Thoracic aorta (tissue), 2 donors: Measurements from ENCODE around the gene BCL3. TPM values are rescaled to one million over a fixed set of nuclear protein-coding genes. Genes with fewer than 3 reads are reported as not detected.
A peak's percentile ranks its signal among the peaks of the same experiment; 100 is the strongest.

Source experiments
- ATAC-seq: fragments of 150-250 bp; one replicate; pipeline ENCODE4 v1.8.0; 2017; ENCODE audit warnings: low read depth; ENCODE audit not compliant: insufficient number of reproducible peaks, low FRiP score
- DNase-seq: peaks from one replicate; pipeline ENCODE4 v3.0.0-alpha.2; 2020; ENCODE audit warnings: low spot score
- H3K27ac ChIP-seq, 2 donors: fragments of 200-600 bp; sonication (generic); 1 replicate in 1 of 2; 2 replicates in 1 of 2; pipeline ENCODE4 v1.5.1; 2016; ENCODE audit warnings: mild to moderate bottlenecking in 2 of 2, moderate library complexity in 2 of 2
- H3K27me3 ChIP-seq: fragments of 200-600 bp; sonication (generic); replicated peaks from 2 replicates; pipeline ENCODE4 v1.6.0; 2016; ENCODE audit warnings: mild to moderate bottlenecking; ENCODE audit not compliant: insufficient read depth
- H3K36me3 ChIP-seq: fragments of 200-600 bp; sonication (generic); one replicate; pipeline ENCODE4 v1.5.1; 2016
- H3K4me1 ChIP-seq, 2 donors: fragments of 200-600 bp; sonication (generic); 1 replicate in 1 of 2; 2 replicates in 1 of 2; pipeline versions ENCODE4 v1.5.1 to v1.6.0; 2016; ENCODE audit warnings: low read depth in 2 of 2, mild to moderate bottlenecking in 1 of 2; ENCODE audit not compliant: control insufficient read depth in 1 of 2
- H3K4me3 ChIP-seq: fragments of 200-600 bp; sonication (generic); 2 replicates; pipeline ENCODE4 v1.5.1; 2016; ENCODE audit warnings: mild to moderate bottlenecking
- H3K9me3 ChIP-seq: fragments of 200-600 bp; sonication (generic); 2 replicates; pipeline ENCODE4 v1.5.1; 2016
- total RNA-seq, 2 donors: library from RNA; depleted of rRNA; stranded (reverse); fragments of >200 nt; gene quantifications; one replicate each; pipeline versions ENCODE4 v1.1.0 to v1.2.3, GENCODE V29; 2016
- TF ChIP-seq, protein P1 (sequence below): fragments of 200-600 bp; sonication (generic); IDR thresholded peaks from one replicate; pipeline ENCODE4 v1.5.1; 2019; ENCODE audit warnings: antibody characterized with exemption

The BCL3 gene
- total RNA-seq, 2 donors from 2014 or later = 43.1 to 77.9 TPM

DNA sequence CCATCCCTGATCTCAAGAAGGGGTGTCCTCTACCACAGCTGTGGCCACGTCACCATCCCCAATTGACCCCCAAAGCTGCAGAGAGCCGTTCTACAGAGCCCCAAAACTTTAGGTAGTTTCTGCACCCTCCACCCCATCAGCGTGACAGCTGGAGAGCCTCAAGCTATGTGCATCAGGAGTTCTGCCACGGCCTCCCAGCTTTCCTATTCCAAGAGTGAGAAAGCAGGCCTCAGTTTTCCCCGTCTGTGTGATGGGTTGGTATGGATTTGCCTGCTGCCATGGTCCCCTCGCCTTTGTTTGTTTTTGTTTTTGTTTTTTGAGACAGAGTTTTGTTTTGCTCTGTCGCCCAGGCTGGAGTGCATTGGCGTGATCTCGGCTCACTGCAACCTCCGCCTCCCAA is 1.5 kb downstream of the BCL3 start:
- TF ChIP-seq, protein P1, sequence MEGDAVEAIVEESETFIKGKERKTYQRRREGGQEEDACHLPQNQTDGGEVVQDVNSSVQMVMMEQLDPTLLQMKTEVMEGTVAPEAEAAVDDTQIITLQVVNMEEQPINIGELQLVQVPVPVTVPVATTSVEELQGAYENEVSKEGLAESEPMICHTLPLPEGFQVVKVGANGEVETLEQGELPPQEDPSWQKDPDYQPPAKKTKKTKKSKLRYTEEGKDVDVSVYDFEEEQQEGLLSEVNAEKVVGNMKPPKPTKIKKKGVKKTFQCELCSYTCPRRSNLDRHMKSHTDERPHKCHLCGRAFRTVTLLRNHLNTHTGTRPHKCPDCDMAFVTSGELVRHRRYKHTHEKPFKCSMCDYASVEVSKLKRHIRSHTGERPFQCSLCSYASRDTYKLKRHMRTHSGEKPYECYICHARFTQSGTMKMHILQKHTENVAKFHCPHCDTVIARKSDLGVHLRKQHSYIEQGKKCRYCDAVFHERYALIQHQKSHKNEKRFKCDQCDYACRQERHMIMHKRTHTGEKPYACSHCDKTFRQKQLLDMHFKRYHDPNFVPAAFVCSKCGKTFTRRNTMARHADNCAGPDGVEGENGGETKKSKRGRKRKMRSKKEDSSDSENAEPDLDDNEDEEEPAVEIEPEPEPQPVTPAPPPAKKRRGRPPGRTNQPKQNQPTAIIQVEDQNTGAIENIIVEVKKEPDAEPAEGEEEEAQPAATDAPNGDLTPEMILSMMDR = no peak
- no peaks in the 10 kb centered on the region for H3K27me3 ChIP-seq
- peak overlapping the region; percentile 91 for H3K4me3 ChIP-seq
- H3K9me3 ChIP-seq = no peaks in the 10 kb centered on the region
- peaks cover 46 to 74% of the 10 kb centered on the region in 2 donors for H3K4me1 ChIP-seq
- peak overlapping the region in 1 of 2 donors; percentile 92 for H3K27ac ChIP-seq
- no peak for DNase-seq
- no peak for ATAC-seq
- H3K36me3 ChIP-seq = peaks cover 3% of the 10 kb centered on the region

DNA sequence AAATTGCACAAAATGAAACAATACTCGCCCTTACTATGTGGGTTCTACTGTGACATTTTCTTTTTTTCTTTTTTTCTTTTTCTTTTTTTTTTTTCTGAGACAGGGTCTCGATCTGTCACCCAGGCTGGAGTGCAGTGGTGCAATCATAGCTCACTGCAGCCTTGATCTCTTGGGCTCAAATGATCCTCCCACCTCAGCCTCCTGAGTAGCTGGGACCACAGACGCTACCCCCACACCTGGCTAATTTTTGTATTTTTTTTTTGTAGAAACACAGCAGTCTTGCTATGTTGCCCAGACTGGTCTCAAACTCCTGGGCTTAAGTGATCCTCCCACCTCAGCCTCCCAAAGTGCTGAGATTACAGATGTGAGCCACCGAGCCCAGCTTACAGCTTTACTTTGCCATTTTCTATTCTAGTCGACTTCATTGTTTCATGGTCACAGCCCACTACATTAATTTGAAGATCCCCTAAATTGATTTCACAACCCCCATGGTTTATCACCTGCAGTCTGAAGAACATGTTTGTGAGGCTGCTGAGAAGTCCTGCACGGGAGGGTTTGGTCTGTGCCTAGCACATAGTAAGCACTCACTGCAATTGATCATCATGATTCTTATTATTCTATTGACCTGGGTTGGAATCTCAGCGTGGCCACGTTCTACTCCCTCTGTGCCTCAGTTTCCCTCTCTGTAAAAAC is 3.8 kb downstream of the BCL3 start:
- H3K27me3 ChIP-seq = no peaks in the 10 kb centered on the region
- no peaks in the 10 kb centered on the region for H3K9me3 ChIP-seq
- H3K4me3 ChIP-seq = peak overlapping the region; percentile 82
- DNase-seq (no peak), ATAC-seq (no peak)
- H3K4me1 ChIP-seq = peaks cover 53 to 76% of the 10 kb centered on the region in 2 donors
- peak overlapping the region in 1 of 2 donors; percentile 92 for H3K27ac ChIP-seq
- TF ChIP-seq, protein P1 = no peak
- H3K36me3 ChIP-seq = peaks cover 3% of the 10 kb centered on the region

DNA sequence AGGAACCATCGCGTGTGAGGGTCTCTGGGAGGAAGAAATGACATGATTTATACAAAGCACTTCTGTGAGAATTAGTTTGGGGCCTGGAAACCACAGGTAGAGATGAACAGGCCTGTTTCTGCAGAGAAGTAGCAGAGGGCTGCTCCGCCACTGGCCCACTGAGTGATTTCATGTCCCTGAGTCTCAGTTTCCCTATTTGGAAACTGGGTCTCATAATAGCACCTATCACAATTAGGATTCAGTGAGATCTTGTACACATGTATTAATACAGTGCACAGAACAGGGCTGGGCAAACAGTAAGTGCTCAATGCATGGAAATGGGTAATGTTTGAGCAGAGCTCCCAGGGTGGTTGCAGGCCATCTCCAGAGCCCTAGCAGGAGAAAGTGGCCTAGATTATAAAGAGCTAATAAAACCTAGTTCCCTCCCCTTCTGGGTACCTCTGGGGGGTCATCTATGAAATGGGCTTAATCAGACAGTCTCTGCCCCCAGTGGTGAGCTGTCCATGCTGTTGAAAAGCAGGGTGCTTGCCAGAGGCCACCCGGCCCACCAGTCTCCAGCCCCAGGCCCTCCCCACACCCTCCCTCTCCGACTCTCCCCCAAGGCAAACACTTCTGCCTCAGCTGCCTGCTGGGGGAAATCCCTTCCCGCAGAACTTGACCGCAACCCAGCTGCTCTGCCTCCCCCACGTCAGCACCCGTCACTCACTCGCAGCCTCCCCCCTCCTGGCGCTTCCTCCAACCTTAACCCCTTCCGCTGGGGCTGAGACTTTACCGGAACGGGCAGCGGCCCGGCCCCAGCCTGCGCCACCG is 4.5 kb downstream of the BCL3 start:
- Histone ChIP-seq H3K27me3 (no peaks in the 10 kb centered on the region), H3K36me3 (peaks cover 3% of the 10 kb centered on the region), H3K4me3 (peak overlapping the region; percentile 82), H3K27ac (peak overlapping the region; percentile 88 to 92), H3K9me3 (no peaks in the 10 kb centered on the region), H3K4me1 (peaks cover 53 to 76% of the 10 kb centered on the region in 2 donors)
- peak; percentile 48 for ATAC-seq
- peak; percentile 80 for DNase-seq
- TF ChIP-seq, protein P1 = no peak

DNA sequence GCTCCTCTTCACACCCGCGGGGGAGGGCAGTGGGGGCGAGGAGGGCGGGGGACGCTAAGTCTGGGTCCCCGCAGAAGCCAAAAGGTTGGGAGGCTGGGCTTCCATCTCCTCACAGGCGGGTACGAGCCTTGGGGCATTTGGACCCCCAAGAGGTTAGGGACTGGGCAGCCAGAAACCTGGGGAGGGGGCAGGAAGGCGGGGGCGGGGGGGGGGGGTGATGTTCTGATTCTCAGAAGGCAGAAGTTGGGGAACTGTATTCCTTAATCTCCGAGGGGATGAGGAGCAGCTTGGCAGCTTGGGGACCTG is 5.1 kb downstream of the BCL3 start:
- Histone ChIP-seq H3K4me3 (peak overlapping the region; percentile 82), H3K36me3 (peaks cover 3% of the 10 kb centered on the region), H3K27ac (peak overlapping the region; percentile 88 to 92), H3K9me3 (no peaks in the 10 kb centered on the region), H3K4me1 (peaks cover 57 to 80% of the 10 kb centered on the region in 2 donors), H3K27me3 (no peaks in the 10 kb centered on the region)
- ATAC-seq (no peak), DNase-seq (no peak)
- TF ChIP-seq, protein P1 = no peak
